GM12874 (cell line): ENCODE data around the gene RPL18A.

ENCODE experiments used
- CTCF ChIP-seq: IDR thresholded peaks from 2 replicates; pipeline ENCODE4 v1.5.1; 2011; ENCODE audit warnings: low read depth, mild to moderate bottlenecking, control low read depth, low read length, moderate library complexity; ENCODE audit not compliant: insufficient read depth

The RPL18A gene

GRCh38 chr19:17859533-17860330 lies at the start of gene RPL18A:
Gene RPL18A, plus strand, starts transcription at chr19:17859910. Its CDS starts 47 bp downstream, at chr19:17859957.
- TF ChIP-seq CTCF = peak; percentile 95

- TF ChIP-seq CTCF = no peak
Measured at GRCh38 chr19:17811103-17811502, 48.6 kb upstream of the RPL18A start.

- TF ChIP-seq CTCF = no peak
Measured at GRCh38 chr19:17811681-17812080, 48.0 kb upstream of the RPL18A start.

GRCh38 chr19:17812099-17812498 lies 47.6 kb upstream of the RPL18A start:
- no peak for TF ChIP-seq CTCF

GRCh38 chr19:17817668-17818363 lies 41.9 kb upstream of the RPL18A start:
- TF ChIP-seq CTCF = no peak

GRCh38 chr19:17821190-17821589 lies 38.5 kb upstream of the RPL18A start, which contains the start of gene INSL3:
Gene INSL3, minus strand, starts transcription at chr19:17821519. Its CDS starts 13 bp downstream, at chr19:17821506.
- no peak for TF ChIP-seq CTCF

GRCh38 chr19:17824339-17824738 lies 35.4 kb upstream of the RPL18A start:
- no peak for TF ChIP-seq CTCF
